ENCODE data around the gene LRFN2. TPM values are rescaled to one million over a fixed set of nuclear protein-coding genes. Genes with fewer than 3 reads are reported as not detected.

The LRFN2 gene
- polyA plus RNA-seq, 1 donor from 2014 or later: 14.8 TPM

DNA sequence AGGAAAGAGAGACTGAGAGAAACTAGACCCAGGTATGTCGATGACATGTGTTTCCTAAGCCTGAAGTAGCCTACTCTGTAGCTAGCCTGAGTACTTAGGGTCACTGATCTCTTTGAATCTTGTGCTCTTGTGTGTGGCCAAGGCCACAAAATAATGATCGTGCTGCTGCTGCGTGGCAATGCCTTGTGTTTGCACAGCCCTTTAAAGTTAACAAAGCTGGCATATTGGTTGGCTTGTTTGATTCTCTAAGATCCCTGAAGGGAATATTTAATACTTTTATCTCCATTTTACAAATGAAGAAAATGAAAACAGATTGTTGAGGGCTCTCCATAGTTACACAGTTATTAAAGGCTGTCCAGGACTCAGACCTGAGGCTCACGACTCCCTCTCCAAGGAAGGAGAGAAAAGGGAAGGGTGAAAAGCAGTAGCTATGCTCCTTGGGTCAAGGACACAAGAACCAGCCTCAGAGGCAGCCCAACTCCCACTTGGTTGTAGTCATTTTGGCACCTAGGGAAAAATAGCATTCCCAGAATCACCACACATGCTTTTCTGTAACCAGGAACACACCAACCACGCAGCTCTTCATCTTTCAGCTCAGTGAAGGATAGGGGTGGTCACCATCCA lies 130.7 kb downstream of the LRFN2 start:
- no peak for TF ChIP-seq EP300 (conservative IDR thresholded peaks at IDR 0.05; ENCODE audit: poor library complexity, severe bottlenecking)
- TF ChIP-seq RAD21 (conservative IDR thresholded peaks at IDR 0.05): no peak
- H3K9ac ChIP-seq (ENCODE audit: low read length): no peak overlapping the region

DNA sequence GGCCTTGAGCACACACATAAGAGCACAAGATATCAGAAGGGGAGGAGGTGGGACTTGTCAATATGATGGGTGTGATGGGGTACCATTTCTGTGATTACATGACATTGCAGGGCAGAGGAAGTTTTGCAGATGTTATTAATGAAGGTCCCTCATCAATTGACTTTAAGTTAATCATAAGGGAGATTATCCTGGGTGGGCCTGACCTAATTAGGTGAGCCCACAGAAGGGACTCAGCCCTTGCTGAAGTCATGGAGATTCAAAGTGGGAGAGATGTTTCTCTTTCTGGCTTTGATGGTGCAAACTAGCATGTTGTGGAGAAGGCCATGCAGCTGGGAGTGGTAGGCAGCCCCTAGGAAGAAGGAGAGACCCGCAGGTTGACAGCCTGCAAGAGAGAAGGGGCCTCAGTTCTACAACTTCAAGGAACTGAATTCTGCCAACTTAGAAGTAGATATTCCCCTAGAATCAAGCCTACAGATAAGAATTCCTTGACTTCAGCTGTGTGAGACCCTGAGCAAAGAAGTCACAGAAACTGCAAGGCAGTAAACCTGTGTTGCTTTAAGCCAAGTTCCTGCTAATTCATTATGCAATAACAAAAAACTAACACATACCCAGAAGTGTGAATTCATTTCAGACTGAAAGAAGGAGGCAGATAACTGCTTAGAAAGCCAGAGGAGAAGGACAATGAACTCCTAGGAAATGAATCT lies 131.3 kb downstream of the LRFN2 start:
- H4K20me1 ChIP-seq (ENCODE audit: insufficient read depth): no peaks in the 10 kb centered on the region
- H3K9me3 ChIP-seq (ENCODE audit: low read length): no peaks in the 10 kb centered on the region
- H3K9ac ChIP-seq (ENCODE audit: low read length): no peak overlapping the region
- no peak for TF ChIP-seq RAD21 (conservative IDR thresholded peaks at IDR 0.05)
- no peak for TF ChIP-seq POLR2AphosphoS5 (IDR thresholded peaks at IDR 0.05)
- no peak for TF ChIP-seq SMC3 (conservative IDR thresholded peaks at IDR 0.05; ENCODE audit: poor library complexity)
- TF ChIP-seq TAF1 (IDR thresholded peaks at IDR 0.05; ENCODE audit: low read depth): no peak
- no peak for TF ChIP-seq EP300 (conservative IDR thresholded peaks at IDR 0.05; ENCODE audit: poor library complexity, severe bottlenecking)
- no peak for TF ChIP-seq EZH2 (IDR thresholded peaks at IDR 0.05; ENCODE audit: borderline replicate concordance, insufficient read depth, low read length, poor library complexity, severe bottlenecking)
- H2AFZ ChIP-seq (ENCODE audit: low read depth, low read length): no peak overlapping the region
- no peak overlapping the region for H3K4me3 ChIP-seq (ENCODE audit: low read length)
- H3K36me3 ChIP-seq (ENCODE audit: insufficient read depth, low read length): no peaks in the 10 kb centered on the region
- H3K79me2 ChIP-seq (replicated peaks; ENCODE audit: insufficient read depth, low read length): no peaks in the 10 kb centered on the region
- H3K4me2 ChIP-seq (ENCODE audit: low read length): no peak overlapping the region
- no peaks in the 10 kb centered on the region for H3K9me2 ChIP-seq (ENCODE audit: insufficient read depth, low read length)
- H3F3A ChIP-seq (ENCODE audit: insufficient read depth, low read length, poor library complexity, severe bottlenecking): no peaks in the 10 kb centered on the region
- H3K27me3 ChIP-seq (ENCODE audit: insufficient read depth, low read depth, low read length): no peaks in the 10 kb centered on the region
- H3K27ac ChIP-seq (ENCODE audit: low read length): no peak overlapping the region

More for the DNA sequence above, 130.7 kb downstream of the LRFN2 start:
- no peak overlapping the region for H3K4me2 ChIP-seq (ENCODE audit: low read length)
- no peak overlapping the region for H2AFZ ChIP-seq (ENCODE audit: low read depth, low read length)
- H3K36me3 ChIP-seq (ENCODE audit: insufficient read depth, low read length): no peaks in the 10 kb centered on the region
- H3K9me3 ChIP-seq (ENCODE audit: low read length): no peaks in the 10 kb centered on the region
- H3K27me3 ChIP-seq (ENCODE audit: insufficient read depth, low read depth, low read length): no peaks in the 10 kb centered on the region
- no peak overlapping the region for H3K4me3 ChIP-seq (ENCODE audit: low read length)
- no peaks in the 10 kb centered on the region for H3F3A ChIP-seq (ENCODE audit: insufficient read depth, low read length, poor library complexity, severe bottlenecking)
- H3K9me2 ChIP-seq (ENCODE audit: insufficient read depth, low read length): no peaks in the 10 kb centered on the region
- no peaks in the 10 kb centered on the region for H4K20me1 ChIP-seq (ENCODE audit: insufficient read depth)
- no peaks in the 10 kb centered on the region for H3K79me2 ChIP-seq (replicated peaks; ENCODE audit: insufficient read depth, low read length)
- H3K27ac ChIP-seq (ENCODE audit: low read length): no peak overlapping the region

DNA sequence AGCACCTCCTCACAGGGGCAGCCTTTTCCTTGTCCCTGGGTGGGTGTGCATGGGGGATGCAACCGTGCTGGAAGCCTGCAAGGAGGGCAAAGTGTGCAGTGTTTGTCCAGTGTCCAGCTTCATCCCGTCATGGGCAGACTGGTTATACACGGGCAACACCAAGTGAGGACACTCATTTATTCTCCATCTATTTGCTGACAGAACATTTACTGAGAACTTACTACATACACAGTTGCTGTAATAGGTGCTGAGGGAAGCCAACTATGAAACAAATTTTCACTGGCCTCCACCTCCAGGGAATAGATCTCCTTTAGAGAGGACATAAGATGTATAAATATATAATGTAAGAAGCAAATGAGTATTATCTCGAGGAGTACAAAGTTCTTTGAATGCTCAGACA lies 136.7 kb downstream of the LRFN2 start:
- Histone ChIP-seq H3K4me2 (ENCODE audit: low read length) (no peak overlapping the region), H3K27ac (ENCODE audit: low read length) (no peak overlapping the region), H3K4me3 (ENCODE audit: low read length) (no peak overlapping the region), H3F3A (ENCODE audit: insufficient read depth, low read length, poor library complexity, severe bottlenecking) (no peaks in the 10 kb centered on the region), H3K9me2 (ENCODE audit: insufficient read depth, low read length) (no peaks in the 10 kb centered on the region), H2AFZ (ENCODE audit: low read depth, low read length) (no peak overlapping the region), H4K20me1 (ENCODE audit: insufficient read depth) (no peaks in the 10 kb centered on the region), H3K9ac (ENCODE audit: low read length) (no peak overlapping the region), H3K27me3 (ENCODE audit: insufficient read depth, low read depth, low read length) (no peaks in the 10 kb centered on the region), H3K79me2 (replicated peaks; ENCODE audit: insufficient read depth, low read length) (no peaks in the 10 kb centered on the region), H3K9me3 (ENCODE audit: low read length) (no peaks in the 10 kb centered on the region), H3K36me3 (ENCODE audit: insufficient read depth, low read length) (no peaks in the 10 kb centered on the region)
- TF ChIP-seq, protein P1, sequence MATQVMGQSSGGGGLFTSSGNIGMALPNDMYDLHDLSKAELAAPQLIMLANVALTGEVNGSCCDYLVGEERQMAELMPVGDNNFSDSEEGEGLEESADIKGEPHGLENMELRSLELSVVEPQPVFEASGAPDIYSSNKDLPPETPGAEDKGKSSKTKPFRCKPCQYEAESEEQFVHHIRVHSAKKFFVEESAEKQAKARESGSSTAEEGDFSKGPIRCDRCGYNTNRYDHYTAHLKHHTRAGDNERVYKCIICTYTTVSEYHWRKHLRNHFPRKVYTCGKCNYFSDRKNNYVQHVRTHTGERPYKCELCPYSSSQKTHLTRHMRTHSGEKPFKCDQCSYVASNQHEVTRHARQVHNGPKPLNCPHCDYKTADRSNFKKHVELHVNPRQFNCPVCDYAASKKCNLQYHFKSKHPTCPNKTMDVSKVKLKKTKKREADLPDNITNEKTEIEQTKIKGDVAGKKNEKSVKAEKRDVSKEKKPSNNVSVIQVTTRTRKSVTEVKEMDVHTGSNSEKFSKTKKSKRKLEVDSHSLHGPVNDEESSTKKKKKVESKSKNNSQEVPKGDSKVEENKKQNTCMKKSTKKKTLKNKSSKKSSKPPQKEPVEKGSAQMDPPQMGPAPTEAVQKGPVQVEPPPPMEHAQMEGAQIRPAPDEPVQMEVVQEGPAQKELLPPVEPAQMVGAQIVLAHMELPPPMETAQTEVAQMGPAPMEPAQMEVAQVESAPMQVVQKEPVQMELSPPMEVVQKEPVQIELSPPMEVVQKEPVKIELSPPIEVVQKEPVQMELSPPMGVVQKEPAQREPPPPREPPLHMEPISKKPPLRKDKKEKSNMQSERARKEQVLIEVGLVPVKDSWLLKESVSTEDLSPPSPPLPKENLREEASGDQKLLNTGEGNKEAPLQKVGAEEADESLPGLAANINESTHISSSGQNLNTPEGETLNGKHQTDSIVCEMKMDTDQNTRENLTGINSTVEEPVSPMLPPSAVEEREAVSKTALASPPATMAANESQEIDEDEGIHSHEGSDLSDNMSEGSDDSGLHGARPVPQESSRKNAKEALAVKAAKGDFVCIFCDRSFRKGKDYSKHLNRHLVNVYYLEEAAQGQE (IDR thresholded peaks at IDR 0.05; ENCODE audit: borderline replicate concordance): no peak
- TF ChIP-seq MXI1 (conservative IDR thresholded peaks at IDR 0.05; ENCODE audit: poor library complexity, severe bottlenecking) (no peak), EP300 (conservative IDR thresholded peaks at IDR 0.05; ENCODE audit: poor library complexity, severe bottlenecking) (no peak)

All from neural cell (in vitro differentiated cells).